OCI-LY1 (cell line): ENCODE measurements around the gene PTPRO.

Source experiments
- CTCF ChIP-seq: fragments of 200-600 bp; sonication (generic), shearing (Covaris generic); IDR thresholded peaks from 2 replicates; pipeline ENCODE4 v1.5.1; 2017; ENCODE audit warnings: mild to moderate bottlenecking, antibody characterized with exemption, low read length, moderate library complexity, mixed read lengths
- EZH2 ChIP-seq: fragments of 200-600 bp; sonication (generic), shearing (Covaris generic); IDR thresholded peaks from 2 replicates; pipeline ENCODE4 v1.8.0; 2017; ENCODE audit warnings: borderline replicate concordance, mixed run types, mild to moderate bottlenecking, antibody characterized with exemption, low read length, moderate library complexity, mixed read lengths

- no peak for TF ChIP-seq CTCF
- no peak for TF ChIP-seq EZH2
These were observed 166.2 kb downstream of the PTPRO start for GRCh38 chr12:15488481-15488880.
